GM12872 (cell line): Measurements from ENCODE around the gene CLDN24.

Experiments used
- TF ChIP-seq, protein P1 (sequence below): IDR thresholded peaks from 3 replicates; pipeline ENCODE4 v1.5.1; 2011; ENCODE audit warnings: low read depth, mild to moderate bottlenecking, low read length, moderate library complexity; ENCODE audit not compliant: insufficient read depth

CLDN24 gene

DNA sequence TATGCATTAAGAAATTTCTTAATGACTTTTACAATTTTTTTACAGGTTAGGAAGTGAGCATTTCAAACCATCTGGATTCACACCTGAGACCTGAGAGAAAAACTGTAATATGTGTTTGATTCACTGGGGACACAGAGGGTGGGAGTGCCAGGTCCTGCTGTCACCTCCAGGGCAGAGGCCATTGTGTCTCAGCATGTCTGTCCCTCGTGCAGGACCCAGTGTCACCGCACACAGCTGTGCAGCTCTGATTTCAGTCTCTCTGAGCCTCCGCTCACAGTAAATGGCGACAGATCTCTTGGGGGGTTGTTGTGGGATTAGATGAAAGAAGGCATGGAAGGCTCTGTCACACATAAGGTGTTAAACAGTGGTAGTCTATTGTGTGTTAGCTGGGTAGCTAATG, 23.0 kb upstream of the CLDN24 start:
- TF ChIP-seq, protein P1, sequence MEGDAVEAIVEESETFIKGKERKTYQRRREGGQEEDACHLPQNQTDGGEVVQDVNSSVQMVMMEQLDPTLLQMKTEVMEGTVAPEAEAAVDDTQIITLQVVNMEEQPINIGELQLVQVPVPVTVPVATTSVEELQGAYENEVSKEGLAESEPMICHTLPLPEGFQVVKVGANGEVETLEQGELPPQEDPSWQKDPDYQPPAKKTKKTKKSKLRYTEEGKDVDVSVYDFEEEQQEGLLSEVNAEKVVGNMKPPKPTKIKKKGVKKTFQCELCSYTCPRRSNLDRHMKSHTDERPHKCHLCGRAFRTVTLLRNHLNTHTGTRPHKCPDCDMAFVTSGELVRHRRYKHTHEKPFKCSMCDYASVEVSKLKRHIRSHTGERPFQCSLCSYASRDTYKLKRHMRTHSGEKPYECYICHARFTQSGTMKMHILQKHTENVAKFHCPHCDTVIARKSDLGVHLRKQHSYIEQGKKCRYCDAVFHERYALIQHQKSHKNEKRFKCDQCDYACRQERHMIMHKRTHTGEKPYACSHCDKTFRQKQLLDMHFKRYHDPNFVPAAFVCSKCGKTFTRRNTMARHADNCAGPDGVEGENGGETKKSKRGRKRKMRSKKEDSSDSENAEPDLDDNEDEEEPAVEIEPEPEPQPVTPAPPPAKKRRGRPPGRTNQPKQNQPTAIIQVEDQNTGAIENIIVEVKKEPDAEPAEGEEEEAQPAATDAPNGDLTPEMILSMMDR = no peak

DNA sequence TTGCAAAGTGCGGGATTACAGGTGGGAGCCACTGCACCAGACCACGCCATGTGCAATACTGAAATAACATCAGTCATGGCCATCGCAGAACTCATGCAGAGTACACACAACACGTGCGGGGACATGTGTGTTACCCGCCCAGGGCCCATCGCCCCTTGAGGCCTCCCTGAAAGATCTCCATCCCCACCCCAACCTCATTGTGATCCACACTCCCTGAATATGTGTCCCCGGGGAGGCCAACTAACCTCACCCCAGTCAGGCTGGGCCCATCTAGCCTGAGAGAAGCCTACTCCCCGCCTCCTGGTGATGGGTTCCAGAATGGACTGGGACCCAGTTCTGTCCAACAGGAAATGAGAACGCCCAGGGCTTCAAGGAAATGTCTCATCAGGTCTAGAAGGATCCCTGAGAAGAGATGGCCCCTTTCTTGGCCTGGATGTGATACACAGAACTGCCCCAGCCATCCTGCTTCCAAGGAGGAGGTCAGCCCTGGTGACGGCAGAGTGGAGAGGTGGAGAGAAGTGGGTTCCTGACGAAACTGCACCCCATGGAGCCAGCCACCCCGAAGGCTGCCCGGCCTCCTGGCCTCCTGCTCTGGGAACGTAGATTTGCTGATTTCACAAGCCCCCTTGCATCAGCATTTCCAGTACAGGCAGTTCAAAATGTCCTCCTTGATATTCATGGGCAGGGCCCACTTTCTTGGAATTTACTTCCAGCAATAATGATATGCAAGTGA, 22.5 kb upstream of the CLDN24 start:
- TF ChIP-seq, protein P1 = no peak

DNA sequence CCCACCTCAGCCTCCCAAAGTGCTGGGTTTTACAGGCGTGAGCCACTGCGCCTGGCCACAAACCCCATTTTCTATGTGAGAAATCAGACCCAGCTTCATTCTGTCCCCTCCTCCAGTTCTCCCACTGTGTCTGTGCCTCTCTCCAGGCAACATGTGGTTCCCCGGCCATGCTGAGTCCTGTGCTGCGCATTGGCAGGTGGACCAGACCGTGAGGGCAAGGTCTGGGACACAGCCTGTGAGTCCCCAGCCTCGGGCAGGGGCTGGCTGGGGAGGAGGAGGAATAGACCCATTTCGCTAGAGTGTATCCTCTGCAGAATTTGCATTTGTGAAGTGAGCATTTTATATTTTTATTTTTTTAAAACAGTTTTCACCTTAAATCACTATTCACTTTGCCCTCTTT, 21.5 kb upstream of the CLDN24 start:
- TF ChIP-seq, protein P1 = no peak

DNA sequence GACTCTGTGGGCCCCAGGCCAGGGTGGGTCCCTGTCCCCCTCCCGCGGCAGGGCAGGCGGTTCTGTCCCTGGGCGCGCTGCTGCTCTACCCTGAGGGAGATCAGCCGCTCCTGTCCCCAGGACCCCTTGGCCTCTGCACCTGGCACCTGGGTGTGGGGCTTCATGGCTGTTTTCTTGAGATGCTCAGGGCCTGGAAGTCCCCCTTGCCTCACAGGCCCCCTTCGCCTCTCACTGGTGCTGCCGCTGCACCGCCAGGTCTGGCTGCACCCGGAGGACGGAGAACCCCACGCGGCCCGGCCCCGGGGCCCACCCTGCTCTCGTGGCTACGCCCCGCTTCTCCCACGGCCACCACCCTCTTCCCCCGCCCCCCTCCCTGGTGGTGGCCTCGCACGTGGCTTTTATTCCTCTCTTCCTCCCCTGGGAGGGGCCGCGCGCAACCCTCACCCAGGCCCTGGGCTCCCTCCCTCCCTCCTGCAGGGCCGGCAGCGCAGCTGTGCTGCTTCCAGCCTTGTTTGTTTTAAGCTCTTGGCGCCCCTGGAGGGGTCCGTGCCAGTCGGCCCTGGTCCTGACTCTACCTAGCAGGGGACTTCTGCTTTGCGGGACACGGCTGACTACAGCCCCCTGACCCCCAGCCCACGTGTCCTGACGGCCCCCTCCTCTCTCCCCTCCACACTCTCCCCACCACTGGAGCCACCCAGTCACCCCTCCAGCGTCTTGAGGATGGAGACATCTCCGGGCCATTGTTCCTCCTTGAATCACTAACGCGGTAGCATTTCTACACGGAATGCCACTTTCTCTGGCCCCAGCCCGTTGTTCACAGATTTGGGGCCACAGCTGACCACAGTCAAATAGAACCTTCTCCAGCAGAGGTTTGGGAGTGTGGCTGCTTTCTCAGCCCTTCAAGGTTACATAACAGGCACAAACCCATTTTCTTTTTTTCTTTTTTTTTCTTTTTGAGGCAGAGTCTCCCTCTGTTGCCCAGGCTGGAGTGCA, 20.6 kb upstream of the CLDN24 start:
- TF ChIP-seq, protein P1 = no peak

DNA sequence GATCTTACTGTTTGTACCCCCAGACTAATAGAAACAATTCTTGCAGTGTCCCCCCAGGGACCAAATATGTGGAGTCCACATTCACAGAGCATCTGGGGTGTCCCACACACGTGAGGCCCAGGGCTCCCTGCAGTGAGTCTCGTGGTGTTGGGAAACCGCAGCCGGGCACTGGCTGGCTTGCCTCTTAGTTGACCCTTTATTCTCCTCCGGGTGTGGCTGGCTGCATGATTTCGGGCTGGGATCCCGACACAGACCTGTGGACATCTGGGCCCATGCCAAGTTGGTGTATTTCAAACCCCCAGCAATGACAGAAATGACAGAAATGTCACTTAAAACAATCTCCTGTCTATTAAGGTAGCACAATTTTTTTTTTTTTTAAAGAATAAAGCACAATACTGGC, 15.6 kb upstream of the CLDN24 start:
- TF ChIP-seq, protein P1 = no peak

DNA sequence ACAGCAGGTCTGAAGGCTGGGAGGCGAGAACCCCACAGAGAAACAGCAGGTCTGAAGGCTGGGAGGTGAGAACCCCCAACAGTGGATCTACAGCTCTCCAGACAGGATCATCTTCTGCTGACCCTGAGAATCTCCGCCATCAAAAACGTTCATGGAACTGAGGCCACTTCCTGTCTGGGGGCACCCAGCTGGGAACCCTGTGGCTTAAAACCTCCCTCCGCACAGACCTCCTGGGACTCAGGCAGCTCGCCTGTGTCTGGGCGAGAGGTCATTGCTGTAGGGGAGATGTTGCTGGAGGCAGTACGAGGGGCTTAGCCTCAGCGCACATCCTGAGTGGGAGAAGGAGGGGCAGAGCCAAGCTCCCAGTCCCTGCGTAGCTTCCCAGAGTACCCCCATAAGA, 15.1 kb upstream of the CLDN24 start:
- TF ChIP-seq, protein P1 = no peak

DNA sequence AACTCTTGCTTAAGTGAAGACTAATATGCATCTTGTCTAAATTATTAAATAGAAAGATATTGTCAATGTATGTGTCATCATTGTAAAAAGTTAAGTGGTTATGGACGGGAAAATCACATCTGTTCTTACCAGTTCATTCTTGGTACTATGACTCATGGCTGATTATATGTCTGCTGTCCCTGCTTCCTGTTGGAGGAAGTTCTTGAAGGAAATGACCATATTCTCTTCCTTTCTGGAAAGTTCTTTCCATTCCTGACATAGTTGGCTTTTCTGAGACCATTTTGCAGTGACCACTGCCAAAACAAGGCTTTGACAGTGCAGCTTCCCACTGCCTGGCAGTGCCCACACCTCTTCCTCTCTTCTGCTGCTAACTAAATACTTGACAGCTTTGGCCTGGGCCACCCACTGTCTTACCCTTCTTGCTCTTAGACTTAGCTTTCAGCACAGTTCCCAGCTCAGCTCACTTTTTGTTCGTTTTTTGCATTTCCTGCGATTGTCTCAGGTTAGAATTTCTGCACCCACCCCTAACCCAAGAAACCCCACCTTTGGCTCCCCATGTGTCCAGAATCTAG, 13.2 kb upstream of the CLDN24 start:
- TF ChIP-seq, protein P1 = no peak
